Heart left ventricle (tissue), 16 donors: ENCODE data around the gene BAG2. TPM values are rescaled to one million over a fixed set of nuclear protein-coding genes. Genes with fewer than 3 reads are reported as not detected.

ENCODE experiments used
- ATAC-seq, 4 donors: fragments of 200-7000 bp; cut with Tn5 transposase; one replicate each; pipeline ENCODE4 v1.9.1; 2020 to 2022; ENCODE audit warnings: moderate library complexity in 4 of 4, mild to moderate bottlenecking in 3 of 4, moderate number of reproducible peaks in 1 of 4
- DNase-seq, 5 donors: peaks; one replicate each; pipeline ENCODE4 v3.0.0-alpha.2; 2020
- H3K27ac ChIP-seq, 12 donors: fragments of 200-600 bp; sonication (generic) in 4 of 12; one replicate each; pipeline versions ENCODE4 v1.5.0 to v1.8.0; 2016 to 2022; ENCODE audit warnings: mild to moderate bottlenecking in 2 of 12
- H3K27me3 ChIP-seq, 9 donors: fragments of 200-600 bp; sonication (generic) in 2 of 9; one replicate each; pipeline versions ENCODE4 v1.5.1 to v1.8.0; 2016 to 2022; ENCODE audit warnings: mild to moderate bottlenecking in 3 of 9
- H3K36me3 ChIP-seq, 9 donors: fragments of 200-600 bp; sonication (generic) in 2 of 9; one replicate each; pipeline versions ENCODE4 v1.5.0 to v1.8.0; 2018 to 2022; ENCODE audit warnings: mild to moderate bottlenecking in 2 of 9
- H3K4me1 ChIP-seq, 12 donors: fragments of 200-600 bp; sonication (generic) in 4 of 12; one replicate each; pipeline versions ENCODE4 v1.5.0 to v1.8.0; 2016 to 2022; ENCODE audit warnings: mild to moderate bottlenecking in 3 of 12
- H3K4me3 ChIP-seq, 12 donors: fragments of 200-600 bp; sonication (generic) in 4 of 12; one replicate each; pipeline versions ENCODE4 v1.5.0 to v1.8.0; 2017 to 2022; ENCODE audit warnings: mild to moderate bottlenecking in 9 of 12, moderate library complexity in 4 of 12
- H3K9me3 ChIP-seq, 12 donors: fragments of 200-600 bp; sonication (generic) in 4 of 12; one replicate each; pipeline versions ENCODE4 v1.5.0 to v1.8.0; 2016 to 2022; ENCODE audit warnings: mild to moderate bottlenecking in 1 of 12
- POLR2A ChIP-seq, 2 donors: fragments of 450-650 bp; IDR thresholded peaks; one replicate each; pipeline ENCODE4 v1.6.1; 2017; ENCODE audit warnings: antibody characterized with exemption in 2 of 2, mild to moderate bottlenecking in 2 of 2, moderate library complexity in 2 of 2
- WGBS, 4 donors: extraction: QIAGEN DNeasy Blood & Tissue Kit in 2 of 4; methylation state at CpG; one replicate each; pipeline versions ENCODE4 v1.1.5 to v1.1.7; 2013 to 2018; 5-methylcytosine and 5-hydroxymethylcytosine counted together
- intact Hi-C, 10 donors: fragments of 100-400 bp; cut with DNase I; formaldehyde crosslinking; loops; one replicate each; pipeline versions ENCODE4 v1.11.1 to v1.14.2; 2022
- polyA plus RNA-seq, 2 donors: library from polyadenylated mRNA; stranded (reverse); fragments of 200-250 nt; gene quantifications; one replicate each; pipeline ENCODE4 v1.2.3, GENCODE V29; 2013
- total RNA-seq, 9 donors: library from RNA; depleted of rRNA in 2 of 9; stranded (reverse); fragments of >200 nt in 2 of 9; fragmentation: NEBNext Ultra II Directional in 3 of 9; extraction: Animal tissue kit (Norgen Biotek cat#: 25700) in 3 of 9; gene quantifications; one replicate each; pipeline versions ENCODE4 v1.1.0 to v1.2.4, GENCODE V29; 2016 to 2023
- TF ChIP-seq, protein P1 (sequence below), 12 donors: fragments of 200-600 bp; sonication (generic) in 4 of 12; IDR thresholded peaks; one replicate each; pipeline versions ENCODE4 v1.5.0 to v1.8.0; 2018 to 2022; ENCODE audit warnings: antibody characterized with exemption in 12 of 12, mild to moderate bottlenecking in 5 of 12
- donor health status: ischemic (EF 13 %, LVEDD 7.1; RV severe dilation, severe dysfunction).
- donor health status: healthy with polysubstance abuse.
- donor health status: DM: no; HTN: yes; CAD: no.
- donor health status: DM: no; HTN: no; CAD: no.
- donor health status: ischemic (EF 25% LVEDD 6.9; RV normal size, moderate dysfunction).
- donor health status: ischemic (EF 25% LVEDD 5.7; RV mildly dilated, moderate dysfunction).
- donor health status: healthy.
- donor health status: DM: yes; HTN: yes; CAD: no.
- donor health status: ischemic (EF 35%, LVEDD 5.7; RV mildly dilated, moderate dysfunction).
- donor health status: nonischemic (EF 11% LVEDD 7.7; RV severe dilation, severe dysfunction).
- donor health status: DM: yes; HTN: yes; CAD: no.
- donor health status: PGD.
- donor health status: ischemic (EF 29% LVEDD 5.4; RV normal size, mild dysfunction).
- donor health status: nonischemic (EF 23%, LVEDD 6.1; RV moderate dilation, normal function).

BAG2 gene
- total and polyA plus RNA-seq, 11 donors, result 4.5 to 18.0 (median 10.8) TPM

DNA sequence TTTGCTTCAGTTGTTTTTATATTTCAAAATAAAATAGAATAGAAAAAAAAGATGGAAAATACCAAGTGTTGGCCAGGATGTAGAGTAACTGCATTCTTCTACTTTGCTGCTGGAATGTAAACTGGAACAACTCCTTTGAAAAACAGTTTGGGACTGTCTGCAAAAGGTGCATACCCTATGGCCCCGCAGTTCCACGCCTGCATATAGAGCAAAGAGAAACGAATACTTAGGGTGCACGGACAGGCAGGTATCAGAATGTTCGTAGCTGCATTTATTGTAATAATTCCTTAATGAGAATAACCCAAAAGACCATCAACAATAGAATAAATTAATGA lies 50.6 kb downstream of the BAG2 start:
- H3K27me3 ChIP-seq, result no peaks in the 10 kb centered on the region
- 23 to 45% (median 34%) methylated on average over 5 of the region's 5 CpGs for WGBS, 4 donors
- peak overlapping the region in 10 of 12 donors; percentile 71 to 96 (median 84) for H3K27ac ChIP-seq
- TF ChIP-seq, protein P1, sequence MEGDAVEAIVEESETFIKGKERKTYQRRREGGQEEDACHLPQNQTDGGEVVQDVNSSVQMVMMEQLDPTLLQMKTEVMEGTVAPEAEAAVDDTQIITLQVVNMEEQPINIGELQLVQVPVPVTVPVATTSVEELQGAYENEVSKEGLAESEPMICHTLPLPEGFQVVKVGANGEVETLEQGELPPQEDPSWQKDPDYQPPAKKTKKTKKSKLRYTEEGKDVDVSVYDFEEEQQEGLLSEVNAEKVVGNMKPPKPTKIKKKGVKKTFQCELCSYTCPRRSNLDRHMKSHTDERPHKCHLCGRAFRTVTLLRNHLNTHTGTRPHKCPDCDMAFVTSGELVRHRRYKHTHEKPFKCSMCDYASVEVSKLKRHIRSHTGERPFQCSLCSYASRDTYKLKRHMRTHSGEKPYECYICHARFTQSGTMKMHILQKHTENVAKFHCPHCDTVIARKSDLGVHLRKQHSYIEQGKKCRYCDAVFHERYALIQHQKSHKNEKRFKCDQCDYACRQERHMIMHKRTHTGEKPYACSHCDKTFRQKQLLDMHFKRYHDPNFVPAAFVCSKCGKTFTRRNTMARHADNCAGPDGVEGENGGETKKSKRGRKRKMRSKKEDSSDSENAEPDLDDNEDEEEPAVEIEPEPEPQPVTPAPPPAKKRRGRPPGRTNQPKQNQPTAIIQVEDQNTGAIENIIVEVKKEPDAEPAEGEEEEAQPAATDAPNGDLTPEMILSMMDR (IDR thresholded peaks at IDR 0.05), result no peak
- TF ChIP-seq POLR2A (IDR thresholded peaks at IDR 0.05), result no peak
- no peak for DNase-seq
- intact Hi-C loops, result loop anchor here in 4 of 10 donors (5.0 to 10.0 kb wide), 4 partner anchors 50 to 175 kb away; partner anchors contain the start of genes PRIM2 (in 3 of the 4), BAG2 (in 2 of the 4) and KIAA1586 (in 1 of the 4)
- H3K4me1 ChIP-seq, result peaks cover 0 to 13% (median 3%) of the 10 kb centered on the region in 12 donors
- no peaks in the 10 kb centered on the region for H3K36me3 ChIP-seq
- peak overlapping the region; percentile 64 to 98 (median 86) for H3K4me3 ChIP-seq
- H3K9me3 ChIP-seq, result peaks cover 0 to 7% (median 0%) of the 10 kb centered on the region in 12 donors
- ATAC-seq, result no peak

DNA sequence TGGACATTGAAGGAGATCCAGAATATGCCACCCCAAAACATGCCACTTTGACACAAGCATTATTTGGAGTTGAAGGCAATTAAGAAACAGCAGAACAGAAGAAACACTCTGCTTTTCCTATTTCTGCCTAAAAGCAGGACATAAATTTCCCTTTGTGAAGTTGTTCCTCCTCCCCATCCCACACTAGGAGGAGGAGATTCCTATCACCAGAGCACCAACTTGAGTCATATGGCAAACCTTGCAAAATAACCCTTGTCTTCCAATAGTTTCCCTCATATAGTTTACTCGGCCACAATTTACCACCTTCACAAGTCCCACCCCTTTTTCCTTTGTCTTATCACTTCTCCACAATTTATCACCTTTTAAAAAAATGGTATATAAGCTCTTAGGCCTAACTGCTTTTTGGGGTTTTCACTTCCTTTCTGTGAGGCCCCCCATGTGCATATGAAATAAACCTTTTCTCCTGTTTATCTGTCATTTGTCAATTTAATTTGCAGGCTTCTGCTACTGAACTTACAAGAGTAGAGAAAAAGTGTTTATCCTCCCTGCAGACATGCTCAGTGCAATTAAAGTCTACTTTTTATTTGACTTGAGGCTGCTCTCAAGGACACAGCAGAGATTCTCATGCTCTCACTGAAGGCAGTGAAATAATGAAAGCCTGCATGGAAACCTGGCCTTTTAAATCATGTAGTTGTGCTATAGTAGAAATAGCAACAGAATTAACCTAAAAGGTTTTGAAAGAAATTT lies 52.8 kb downstream of the BAG2 start:
- intact Hi-C loops, result loop anchor here in 4 of 10 donors (5.0 to 10.0 kb wide), 4 partner anchors 53 to 178 kb away; partner anchors contain the start of genes PRIM2 (in 3 of the 4), BAG2 (in 2 of the 4) and KIAA1586 (in 1 of the 4)
- 70 to 85% (median 76%) methylated on average over 1 of the region's 1 CpG for WGBS, 4 donors
- no peak for TF ChIP-seq POLR2A (IDR thresholded peaks at IDR 0.05)
- TF ChIP-seq, protein P1 (IDR thresholded peaks at IDR 0.05), result no peak

DNA sequence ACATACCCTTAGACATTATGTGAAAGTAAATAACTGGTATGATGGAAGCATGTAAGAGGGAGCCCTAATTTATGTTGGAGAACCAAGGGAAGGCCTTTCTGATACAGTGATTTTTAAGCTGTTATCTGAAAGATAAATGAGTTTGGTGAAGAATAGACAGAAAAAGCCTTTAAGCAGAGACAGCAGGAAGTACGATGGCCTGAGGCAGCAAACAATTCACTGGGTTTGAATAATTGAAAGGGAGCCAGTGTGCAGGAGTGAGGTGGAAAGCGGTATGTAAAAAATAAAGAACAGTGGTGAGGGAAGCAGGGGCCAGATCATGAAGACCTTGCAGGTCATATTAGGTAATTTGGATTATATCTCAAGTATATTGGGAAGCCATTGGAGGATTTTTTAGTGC lies 54.1 kb downstream of the BAG2 start:
- Histone ChIP-seq H3K27me3 (no peaks in the 10 kb centered on the region), H3K27ac (peak overlapping the region in 1 of 12 donors; percentile 96), H3K9me3 (no peaks in the 10 kb centered on the region), H3K4me1 (peaks cover 0 to 8% (median under 1%) of the 10 kb centered on the region in 12 donors), H3K4me3 (no peak overlapping the region), H3K36me3 (no peaks in the 10 kb centered on the region)
- no peak for TF ChIP-seq POLR2A (IDR thresholded peaks at IDR 0.05)
- TF ChIP-seq, protein P1 (IDR thresholded peaks at IDR 0.05), result no peak
- intact Hi-C loops, result loop anchor here in 1 of 10 donors (10.0 kb wide), 1 partner anchor 141 kb away; no protein-coding TSS in a partner anchor
- ATAC-seq (no peak), DNase-seq (no peak)
- WGBS, 4 donors, result 67 to 72% (median 70%) methylated on average over 2 of the region's 2 CpGs

More for the DNA sequence above, 52.8 kb downstream of the BAG2 start:
- Histone ChIP-seq H3K27me3 (no peaks in the 10 kb centered on the region), H3K27ac (peak overlapping the region in 1 of 12 donors; percentile 96), H3K36me3 (no peaks in the 10 kb centered on the region), H3K4me1 (peaks cover 0 to 13% (median 3%) of the 10 kb centered on the region in 12 donors), H3K4me3 (no peak overlapping the region), H3K9me3 (peaks cover 0 to 5% (median 0%) of the 10 kb centered on the region in 12 donors)
- no peak for DNase-seq
- ATAC-seq, result no peak

Other genes starting within 250 kb of the BAG2 start
- gene BEND6, start 217.2 kb upstream of the BAG2 start, total RNA-seq, result 1 to 10 TPM in 3 of 9 donors, under 1 TPM in 5, not detected in 1; 0.25 to 2.2 (median 0.53) TPM
- gene BEND6, start 217.2 kb upstream of the BAG2 start, polyA plus RNA-seq, result under 1 TPM; 0.14 to 0.19 TPM
- 10 to 100 TPM in 1 of 9 donors, 1 to 10 TPM in 8; 2.9 to 11.7 (median 6.9) TPM for gene KIAA1586, start 125.6 kb upstream of the BAG2 start, total RNA-seq
- 1 to 10 TPM; 2.1 to 3.2 TPM for gene KIAA1586, start 125.6 kb upstream of the BAG2 start, polyA plus RNA-seq
- 10 to 100 TPM; 17.7 to 37.1 (median 22.3) TPM for gene ZNF451, start 82.1 kb upstream of the BAG2 start, total RNA-seq
- 10 to 100 TPM in 1 of 2 donors, 1 to 10 TPM in 1; 8.8 to 11.5 TPM for gene ZNF451, start 82.1 kb upstream of the BAG2 start, polyA plus RNA-seq
- 10 to 100 TPM in 4 of 9 donors, 1 to 10 TPM in 5; 7.6 to 15.4 (median 9.6) TPM for gene RAB23, start 50.0 kb downstream of the BAG2 start, total RNA-seq
- 1 to 10 TPM; 2.6 to 7.7 TPM for gene RAB23, start 50.0 kb downstream of the BAG2 start, polyA plus RNA-seq
- gene PRIM2, start 145.3 kb downstream of the BAG2 start, total RNA-seq, result 1 to 10 TPM; 3.1 to 5.4 (median 4.4) TPM
- 1 to 10 TPM; 1.6 to 4.8 TPM for gene PRIM2, start 145.3 kb downstream of the BAG2 start, polyA plus RNA-seq